ENCODE results near the gene CD38.
"Not testable (repeated sequence)": the region's sequence is repeated elsewhere in the genome, so short reads cannot be mapped to it uniquely, and the experiment has no call there.

The CD38 gene

DNA sequence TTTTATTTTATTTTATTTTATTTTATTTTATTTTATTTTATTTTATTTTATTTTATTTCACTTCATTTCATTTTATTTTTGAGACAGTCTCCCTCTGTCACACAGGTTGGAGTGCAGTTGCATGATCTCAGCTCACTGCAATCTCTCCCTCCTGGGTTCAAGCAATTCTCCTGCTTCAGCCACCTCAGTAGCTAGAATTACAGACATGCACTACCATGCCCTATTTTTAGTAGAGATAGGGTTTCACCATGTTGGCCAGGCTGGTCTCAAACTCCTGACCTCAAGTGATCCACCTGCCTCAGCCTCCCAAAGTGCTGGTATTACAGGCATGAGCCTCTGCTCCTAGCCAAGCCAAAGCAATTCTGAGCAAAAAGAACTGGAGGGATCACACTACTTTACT, 24.4 kb downstream of the CD38 start:
- DNase-seq: not testable (repeated sequence)

DNA sequence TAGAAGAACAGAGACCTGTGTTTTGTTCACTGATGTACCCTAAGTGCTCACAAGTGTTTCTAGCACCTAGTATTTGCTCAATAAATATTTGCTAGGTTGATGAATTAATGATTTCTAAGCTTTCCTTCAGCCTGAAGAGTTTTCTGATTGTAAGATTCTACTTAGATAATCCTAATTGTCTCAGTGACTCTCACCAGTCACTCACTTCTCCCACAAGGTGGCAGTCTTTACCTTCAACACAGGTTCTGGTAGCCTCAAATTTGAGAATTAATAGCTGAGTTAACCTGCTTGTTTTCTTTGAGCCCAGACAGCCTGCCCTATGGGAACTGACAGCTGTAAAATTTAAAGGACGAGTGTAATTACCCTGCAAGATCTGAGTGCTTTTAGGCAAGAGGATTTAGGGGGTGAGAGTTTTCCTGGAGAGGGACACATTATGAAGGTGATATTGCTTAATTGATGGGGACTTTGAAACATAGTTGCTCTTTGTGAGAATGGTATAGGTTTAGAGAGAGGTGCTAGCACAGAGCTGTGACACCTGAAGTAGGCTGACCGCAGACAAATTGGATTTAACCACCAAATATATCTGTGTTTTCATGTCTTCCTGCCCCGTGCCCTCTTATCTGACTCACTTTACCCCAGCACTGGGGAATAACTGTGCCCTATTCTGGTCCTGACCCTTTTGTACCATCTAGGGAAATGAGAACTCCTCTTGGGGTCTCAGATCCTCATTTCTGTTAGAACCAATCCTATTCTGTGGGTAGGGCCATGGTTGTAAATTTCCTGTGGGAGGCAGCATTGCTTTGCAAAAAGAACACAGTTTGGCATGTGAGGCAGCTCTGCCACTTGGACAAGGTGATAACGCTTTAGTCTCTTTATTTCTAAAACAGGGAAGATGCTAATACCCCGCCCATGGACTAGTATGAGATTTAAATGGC, 27.7 kb downstream of the CD38 start:
- peak; percentile 37 for DNase-seq

DNA sequence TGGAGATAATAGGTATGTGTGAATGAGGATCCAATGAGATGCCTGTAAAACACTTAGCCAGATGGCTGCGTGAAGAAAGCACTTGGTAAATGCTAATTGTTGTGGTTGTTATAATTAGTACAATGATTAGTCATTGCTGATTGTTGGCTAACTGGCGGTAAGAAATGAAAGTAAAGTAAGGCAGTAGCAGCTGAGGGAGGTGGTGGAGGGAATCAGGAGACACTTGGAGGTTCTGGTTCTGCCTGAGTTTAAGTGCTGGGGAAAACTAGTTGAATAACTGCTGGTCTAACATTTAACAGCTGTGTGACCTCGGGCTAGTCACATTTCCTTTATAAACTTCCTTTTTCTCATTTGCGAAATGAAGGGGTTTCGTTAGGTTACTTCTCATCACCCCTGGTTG, 30.9 kb downstream of the CD38 start:
- DNase-seq: no peak

DNA sequence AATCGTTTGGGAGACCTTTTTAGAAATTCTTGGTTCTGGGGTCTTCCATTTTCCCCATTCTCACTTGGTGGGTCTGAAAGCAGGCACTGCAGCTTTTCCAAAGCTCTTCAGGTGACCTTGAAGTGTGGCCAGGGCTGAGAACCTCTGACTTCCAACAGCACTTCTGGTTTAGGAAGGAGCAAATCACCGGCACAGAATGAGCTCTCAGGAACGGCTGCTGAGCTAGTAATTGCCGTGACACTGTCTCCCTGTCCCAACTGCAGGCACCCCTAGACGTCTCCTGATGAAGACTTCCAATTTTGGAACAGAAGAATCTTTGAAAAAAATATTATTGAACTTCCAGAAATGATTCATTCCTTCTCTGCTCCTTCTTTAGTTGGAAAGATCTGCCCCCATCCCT, 31.3 kb downstream of the CD38 start:
- DNase-seq: no peak

DNA sequence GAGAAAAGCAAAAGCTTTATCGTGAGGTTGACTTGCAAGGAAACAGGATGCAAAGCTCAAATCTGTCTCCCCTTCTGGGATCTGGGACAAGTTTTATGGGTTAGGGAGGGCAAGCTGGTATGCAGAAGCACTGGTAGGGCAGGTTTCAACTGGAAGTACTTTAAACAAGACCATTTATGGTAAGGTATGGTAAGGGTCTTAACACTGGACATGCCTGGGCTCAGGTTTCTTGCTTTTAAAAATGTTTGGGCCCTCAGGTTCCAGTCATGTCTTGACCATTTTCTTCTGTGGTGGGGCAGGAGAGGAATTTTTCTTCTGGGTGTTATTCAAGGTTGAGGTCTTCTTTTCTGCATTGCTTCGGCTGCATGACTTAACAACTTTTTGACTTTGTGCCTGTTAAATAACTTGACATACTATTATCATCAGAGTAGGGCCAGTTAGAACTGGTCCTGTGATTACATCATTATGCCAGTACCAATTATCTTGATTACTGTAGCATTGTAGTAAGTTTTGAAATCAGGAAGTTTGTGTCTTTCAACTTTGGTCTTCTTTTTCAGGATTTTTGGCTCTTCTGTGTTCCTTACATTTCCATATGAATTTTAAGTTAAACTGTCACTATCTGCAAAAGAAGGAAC, 33.7 kb downstream of the CD38 start:
- no peak for DNase-seq

DNA sequence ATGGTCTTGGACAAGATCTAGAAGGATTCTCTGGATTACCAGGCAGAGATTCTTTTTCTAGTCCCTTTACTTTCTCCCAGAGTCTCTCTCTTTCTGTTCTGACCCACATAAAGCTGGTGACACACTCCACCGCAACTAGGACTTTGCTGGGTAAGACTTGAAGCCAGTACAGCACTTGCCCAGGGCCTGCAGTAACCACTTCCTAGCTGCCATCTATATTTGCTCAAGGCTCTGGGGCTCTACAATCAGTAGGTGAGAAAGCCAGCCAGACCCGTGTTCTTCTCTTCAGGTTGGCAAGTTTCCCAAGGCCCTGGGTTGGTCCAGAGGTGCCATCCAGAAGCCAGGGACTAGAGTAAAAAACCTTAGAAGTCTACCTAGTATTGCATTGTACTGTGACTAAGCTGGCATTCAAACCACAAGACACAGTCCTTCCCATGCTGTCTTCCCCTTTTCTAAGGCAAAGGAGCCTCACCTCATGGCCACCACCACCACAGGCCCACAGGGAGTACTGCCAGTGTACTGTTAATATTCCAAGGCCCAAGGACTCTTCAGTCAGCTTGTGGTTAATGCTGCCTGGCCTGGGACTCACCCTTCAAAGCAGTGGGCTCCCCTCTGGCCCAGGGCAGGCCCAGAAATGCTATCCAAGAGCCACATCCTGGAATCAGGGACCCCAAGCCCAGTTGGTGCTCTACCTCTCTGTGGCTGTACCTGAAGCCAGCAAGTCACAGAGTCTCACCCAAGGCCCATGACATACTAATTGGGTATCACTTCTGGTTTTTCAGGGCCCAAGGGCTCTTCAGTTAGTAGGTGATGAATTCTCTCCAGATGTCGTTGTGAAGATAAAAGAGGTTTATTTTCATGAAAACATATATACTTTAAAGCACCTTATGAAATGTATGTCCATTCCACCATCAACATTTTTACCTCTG, 54.7 kb downstream of the CD38 start:
- DNase-seq: no peak

DNA sequence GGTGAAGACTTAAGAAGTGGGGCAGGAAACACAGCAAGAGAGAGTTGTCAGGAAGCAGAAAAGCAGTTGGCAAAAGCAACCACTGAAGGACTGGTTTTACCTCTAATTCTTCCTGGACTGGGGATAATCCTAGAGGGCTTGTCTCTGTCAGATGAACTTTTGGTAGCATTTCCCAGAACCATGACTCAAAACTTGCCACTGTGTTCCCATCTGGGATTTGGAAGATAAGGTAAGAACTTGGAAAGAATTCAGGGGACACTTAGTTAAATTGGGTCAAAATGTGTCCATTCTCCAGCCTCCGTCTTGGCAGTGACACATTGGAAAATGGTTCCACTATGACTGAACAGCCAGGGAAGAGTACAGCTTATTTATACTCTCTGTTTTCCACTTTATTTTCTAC, 55.7 kb downstream of the CD38 start:
- DNase-seq: no peak

DNA sequence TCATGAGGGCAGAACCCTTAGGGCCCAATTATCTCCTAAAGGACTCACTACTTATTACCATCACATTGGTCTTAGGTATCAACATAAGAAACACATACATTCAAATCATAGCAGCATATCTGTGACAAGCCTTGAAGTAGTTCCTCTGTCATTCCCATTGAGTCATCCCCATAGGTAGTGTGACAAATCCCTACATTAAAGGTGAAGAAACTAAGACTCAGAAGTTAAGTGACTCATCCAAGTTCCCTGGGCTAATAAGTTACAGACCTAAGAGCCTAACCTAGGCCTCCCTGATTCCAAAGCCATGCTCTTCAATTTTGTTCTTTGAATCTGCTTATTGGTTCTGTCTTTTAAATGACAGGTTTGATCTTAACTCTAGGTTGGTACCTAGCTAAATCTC, 58.2 kb downstream of the CD38 start:
- DNase-seq: no peak

DNA sequence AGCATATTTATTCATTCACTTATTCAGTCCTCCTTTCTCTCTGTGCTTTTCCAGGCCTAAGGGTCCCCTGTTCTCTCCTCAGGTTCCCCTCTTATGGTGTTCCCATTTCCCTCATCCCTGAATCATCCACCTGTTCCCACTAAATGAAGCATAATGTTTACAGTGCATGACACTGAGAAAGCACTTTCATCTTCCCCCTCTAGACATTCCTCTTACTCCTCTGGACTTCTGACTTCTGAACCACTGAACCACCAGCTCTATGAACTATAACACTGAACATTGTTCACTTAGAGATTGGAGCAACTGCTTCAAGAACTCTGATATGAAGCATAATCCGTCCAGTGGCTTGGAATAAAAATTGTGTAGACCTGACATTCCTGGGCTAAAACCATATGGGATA, 59.5 kb downstream of the CD38 start:
- no peak for DNase-seq

DNA sequence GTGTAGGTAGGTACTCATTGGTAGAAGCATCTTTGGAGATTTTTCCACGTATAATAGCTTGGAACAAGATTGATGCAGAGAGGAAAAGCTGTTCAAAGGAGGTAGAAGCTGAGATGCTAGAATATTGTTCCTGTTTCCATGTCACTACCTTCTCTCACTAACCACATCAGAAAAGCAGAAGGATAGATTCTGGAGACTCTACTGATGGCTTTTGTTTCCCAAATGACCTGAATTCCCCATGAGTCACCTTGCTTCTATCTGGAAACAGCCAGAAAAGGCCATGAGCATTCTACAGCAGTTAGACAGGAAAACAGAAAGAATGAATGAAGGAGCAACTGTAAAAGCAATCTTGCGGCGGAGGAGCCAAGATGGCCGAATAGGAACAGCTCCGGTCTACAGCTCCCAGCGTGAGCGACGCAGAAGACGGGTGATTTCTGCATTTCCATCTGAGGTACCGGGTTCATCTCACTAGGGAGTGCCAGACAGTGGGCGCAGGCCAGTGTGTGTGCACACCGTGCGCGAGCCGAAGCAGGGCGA, 63.1 kb downstream of the CD38 start:
- DNase-seq: not testable (repeated sequence)

DNA sequence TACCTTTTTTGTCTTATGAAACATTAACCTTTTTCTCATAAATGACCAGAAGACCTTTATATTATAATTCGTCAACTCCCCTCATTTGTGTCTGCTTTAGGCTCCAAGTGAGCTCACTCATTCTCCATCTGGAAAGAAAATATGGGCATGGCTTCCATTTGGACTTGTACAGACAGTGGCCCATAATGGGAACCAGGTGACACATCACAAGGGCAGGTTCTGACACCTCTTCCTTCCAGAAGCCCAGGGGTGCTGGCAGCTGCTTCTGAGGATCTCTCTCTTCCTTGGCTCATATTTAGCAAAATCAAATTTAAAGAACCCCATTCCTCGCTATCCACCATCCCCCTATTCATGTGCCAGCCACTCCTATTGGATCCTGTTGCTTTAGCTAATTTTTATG, 69.6 kb downstream of the CD38 start:
- no peak for DNase-seq

DNA sequence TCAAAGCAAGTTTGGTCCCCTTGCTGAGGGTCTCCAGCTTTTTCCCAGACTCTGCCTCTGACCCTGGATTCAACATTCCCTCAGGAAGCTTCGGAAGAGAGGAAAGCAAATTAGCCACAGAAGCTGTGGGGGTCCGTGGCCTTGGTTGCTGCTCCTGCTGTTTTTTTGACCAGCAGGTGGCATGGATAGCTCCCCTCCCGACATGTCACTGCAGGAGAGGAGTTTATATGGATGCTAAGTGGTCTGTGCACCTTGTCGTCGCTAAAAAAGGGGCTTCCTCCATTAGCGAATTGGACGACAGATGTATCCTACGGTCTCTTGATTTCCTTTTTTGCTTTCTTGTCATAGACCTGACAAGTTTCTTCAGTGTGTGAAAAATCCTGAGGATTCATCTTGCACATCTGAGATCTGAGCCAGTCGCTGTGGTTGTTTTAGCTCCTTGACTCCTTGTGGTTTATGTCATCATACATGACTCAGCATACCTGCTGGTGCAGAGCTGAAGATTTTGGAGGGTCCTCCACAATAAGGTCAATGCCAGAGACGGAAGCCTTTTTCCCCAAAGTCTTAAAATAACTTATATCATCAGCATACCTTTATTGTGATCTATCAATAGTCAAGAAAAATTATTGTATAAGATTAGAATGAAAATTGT, 70.2 kb downstream of the CD38 start:
- no peak for DNase-seq

DNA sequence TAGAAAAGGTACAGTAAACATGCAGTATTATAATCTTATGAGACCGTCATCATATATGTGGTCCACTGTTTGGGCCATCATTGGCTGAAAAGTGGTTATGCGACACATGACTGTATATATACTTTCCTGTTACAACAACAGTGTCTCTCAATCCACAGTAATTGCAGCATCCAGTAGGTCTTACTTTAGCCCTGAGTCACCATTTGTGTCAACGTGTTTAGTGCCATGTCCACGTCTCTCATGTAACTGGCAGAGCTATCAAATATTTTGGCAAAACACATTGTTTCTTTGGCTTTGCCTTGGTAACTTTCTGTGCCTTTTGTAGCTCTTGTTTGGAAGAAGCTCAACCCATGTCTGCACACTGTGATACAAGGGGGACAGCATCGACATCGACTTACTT, 73.8 kb downstream of the CD38 start:
- no peak for DNase-seq

DNA sequence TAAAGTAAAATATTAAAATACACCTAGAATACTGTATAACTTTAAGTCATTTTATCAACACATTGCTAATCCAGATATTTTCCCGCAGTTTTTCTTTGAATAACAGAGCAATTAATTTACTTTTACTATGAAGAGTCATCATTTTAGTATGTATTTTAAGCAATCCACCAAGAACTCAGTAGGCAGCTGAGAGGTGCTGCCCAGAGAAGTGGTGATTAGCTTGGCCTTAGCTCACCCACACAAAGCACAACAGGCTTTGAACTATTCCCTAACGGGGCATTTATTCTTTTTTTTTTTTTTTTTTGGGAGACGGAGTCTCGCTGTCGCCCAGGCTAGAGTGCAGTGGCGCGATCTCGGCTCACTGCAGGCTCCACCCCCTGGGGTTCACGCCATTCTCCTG, 74.4 kb downstream of the CD38 start:
- DNase-seq: no peak

DNA sequence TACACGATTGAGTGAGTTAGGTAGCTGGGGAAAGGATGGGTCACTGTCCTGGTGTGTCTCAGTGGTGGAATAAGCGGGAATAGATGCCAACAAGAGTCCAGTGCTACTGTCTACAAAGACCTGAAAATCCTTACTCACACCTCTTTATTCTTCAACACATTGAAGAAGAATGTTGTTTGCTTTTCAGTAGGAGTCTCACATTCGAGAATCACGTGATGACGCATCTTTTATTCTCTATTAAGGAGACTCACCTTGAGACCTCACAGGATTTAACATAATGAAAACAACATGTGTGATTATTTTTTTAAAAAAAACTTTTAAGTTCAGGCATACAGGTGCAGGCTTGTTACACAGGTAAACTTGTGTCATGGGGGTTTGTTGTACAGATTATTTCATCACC, 75.2 kb downstream of the CD38 start:
- no peak for DNase-seq

DNA sequence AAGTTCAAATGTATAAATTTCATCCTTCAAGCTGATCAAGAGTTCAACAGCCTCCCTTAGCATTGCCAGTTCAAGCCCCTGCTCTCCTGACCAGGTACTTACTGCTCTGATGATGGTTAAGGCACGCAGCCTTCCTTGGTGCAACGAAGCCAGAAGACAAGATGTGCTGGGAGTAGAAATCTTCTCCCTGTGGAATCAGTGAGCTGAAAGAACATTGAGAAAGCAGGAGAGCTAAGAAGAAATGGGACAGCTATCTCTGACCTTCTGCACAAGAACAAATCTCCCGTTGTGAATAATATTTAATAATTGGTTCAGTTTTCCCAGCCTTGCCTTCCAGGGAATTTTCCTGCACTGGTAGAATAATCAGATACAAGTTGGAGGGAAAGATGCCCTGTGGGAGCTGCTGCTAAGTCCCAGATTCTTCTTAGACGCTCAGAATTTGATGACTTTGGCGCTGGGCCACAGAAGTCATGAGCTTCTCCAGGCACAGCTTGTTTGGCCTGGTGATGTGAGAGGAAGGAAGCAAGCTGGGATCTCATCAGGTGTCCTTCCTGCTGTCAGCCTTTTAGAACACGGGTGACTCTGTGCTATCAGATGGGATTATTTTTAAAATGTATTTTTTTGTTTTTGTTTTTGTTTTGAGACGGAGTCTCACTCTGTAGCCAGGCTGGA, 77.8 kb downstream of the CD38 start:
- no peak for DNase-seq

DNA sequence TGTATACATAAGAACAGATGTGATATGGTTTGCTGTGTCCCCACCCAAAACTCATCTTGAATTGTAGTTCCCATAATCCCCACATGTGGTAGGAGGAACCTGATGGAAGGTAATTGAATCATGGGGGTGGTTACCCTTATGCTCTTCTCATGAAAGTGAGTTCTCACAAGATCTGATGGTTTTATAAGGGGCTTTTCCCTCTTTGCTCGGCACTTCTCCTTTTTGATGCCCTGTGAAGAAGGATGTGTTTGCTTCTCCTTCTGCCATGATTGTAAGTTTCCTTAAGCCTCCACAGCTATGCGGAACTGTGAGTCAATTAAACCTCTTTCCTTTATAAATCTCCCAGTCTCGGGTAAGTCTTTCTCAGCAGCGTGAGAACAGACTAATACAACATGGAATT, 83.1 kb downstream of the CD38 start:
- DNase-seq: not testable (repeated sequence)

DNA sequence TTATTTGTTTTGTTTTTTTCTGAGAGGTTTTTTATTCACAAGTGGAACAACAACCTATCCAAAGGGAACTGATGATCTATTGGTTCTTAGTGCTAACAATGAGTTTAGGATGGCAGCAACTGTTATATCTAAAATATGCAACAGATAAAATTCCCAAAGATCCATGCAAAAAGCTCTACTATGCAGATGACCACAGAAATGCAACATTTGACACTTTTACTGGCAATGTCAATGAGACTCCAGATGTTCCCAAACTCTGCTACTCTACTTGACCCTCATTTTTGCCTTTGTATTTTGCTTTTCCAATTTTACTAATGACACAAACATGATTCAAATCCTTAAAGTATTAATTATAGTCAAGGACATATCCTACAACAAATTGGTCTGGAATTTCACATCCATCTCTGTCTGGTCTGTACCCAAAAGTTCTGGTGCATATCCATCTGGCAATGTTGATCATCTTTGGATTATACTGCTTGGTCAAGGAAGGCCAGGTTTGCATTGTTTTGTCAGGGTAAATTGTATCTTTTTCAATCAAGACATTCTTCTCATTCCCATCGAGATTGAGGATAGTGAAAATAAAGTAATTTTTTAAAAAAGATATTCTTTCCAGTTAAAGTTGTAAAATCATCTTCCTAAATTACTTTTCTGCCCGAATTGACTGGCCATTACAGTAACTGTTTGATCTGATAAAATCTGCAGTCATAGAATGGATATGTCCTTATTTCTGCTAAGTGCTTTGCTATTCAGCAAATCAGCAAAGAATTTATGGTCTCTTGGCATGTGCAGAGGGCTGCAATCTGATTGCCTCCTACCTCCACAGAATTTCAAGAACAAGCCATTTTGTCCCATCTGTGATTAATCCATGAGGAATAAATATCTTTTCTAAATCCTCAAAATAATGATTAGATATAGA, 86.8 kb downstream of the CD38 start:
- no peak for DNase-seq

DNA sequence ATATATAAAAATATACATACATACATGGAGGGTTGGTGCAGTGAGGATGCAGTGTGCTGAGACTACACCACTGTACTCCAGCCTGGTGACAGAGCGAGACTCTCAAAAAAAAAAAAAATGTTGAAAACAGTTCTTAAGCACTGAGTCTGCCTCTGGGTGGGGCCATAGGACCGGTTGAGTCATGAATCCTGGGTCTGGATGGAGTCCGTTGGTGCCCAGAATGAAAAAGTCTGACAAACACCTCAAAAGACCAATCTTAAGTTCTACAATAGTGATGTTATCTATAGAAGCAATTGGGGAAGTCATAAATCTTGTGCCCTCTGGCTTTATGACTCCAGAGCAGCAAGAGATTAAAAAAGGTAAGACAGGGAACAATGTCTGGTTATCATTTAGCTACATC, 90.0 kb downstream of the CD38 start:
- no peak for DNase-seq

DNA sequence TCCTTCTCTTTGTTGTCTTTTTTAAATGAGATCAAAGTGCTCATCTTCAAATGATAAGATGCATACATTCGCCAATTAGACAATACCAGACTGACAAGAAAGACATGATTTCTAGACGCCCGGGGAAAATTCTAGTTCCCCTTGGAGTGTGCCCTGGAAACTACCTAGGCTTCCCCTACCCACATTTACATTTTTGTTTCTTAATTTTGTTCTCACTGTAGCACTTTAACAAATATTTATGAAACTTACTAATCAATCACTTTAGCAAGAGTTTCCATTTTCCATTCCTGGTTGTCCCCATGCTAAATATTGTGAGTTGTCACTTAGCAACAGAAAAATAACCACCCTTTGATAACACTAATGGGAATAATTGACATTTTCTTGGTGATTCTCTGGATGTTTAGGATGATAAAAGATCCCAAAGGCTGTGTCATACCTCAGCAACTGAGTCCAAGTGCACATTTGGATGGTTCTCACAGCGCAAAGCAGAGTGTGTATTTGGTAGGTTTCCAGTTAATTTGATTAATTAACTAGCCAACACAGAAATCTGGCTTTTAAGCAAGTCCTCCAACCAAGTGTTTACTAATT, 90.8 kb downstream of the CD38 start:
- no peak for DNase-seq

All from activated gamma-delta T cell treated with Interleukin-2 at 50 U/mL for 16 hours (primary cell).